Smooth muscle cell (in vitro differentiated cells): ENCODE results near the gene NFE2L1. TPM values are rescaled to one million over a fixed set of nuclear protein-coding genes. Genes with fewer than 3 reads are reported as not detected.

Experiments used
- DNase-seq: peaks from one replicate; lab custom pipeline; 2025; ENCODE audit not compliant: unreplicated experiment; lab: John Stamatoyannopoulos, UW
- H2AFZ ChIP-seq: fragments of 200-600 bp; sonication (generic); 2 replicates; pipeline ENCODE4 v1.6.0; 2016; ENCODE audit warnings: antibody characterized with exemption, low read depth, mild to moderate bottlenecking
- H3F3A ChIP-seq: fragments of 200-600 bp; sonication (generic); 2 replicates; pipeline ENCODE4 v1.6.0; 2017; ENCODE audit warnings: antibody characterized with exemption, low read depth
- H3K27ac ChIP-seq: fragments of 200-600 bp; sonication (generic); 2 replicates; pipeline ENCODE4 v1.5.1; 2016; ENCODE audit warnings: low read depth, mild to moderate bottlenecking
- H3K27me3 ChIP-seq: fragments of 200-600 bp; sonication (generic); 2 replicates; pipeline ENCODE4 v1.6.1; 2016; ENCODE audit warnings: low read depth, mild to moderate bottlenecking
- H3K36me3 ChIP-seq: fragments of 200-600 bp; sonication (generic); 2 replicates; pipeline ENCODE4 v1.5.1; 2016; ENCODE audit warnings: low read depth
- H3K4me1 ChIP-seq: fragments of 200-600 bp; sonication (generic); 2 replicates; pipeline ENCODE4 v1.5.1; 2016; ENCODE audit warnings: low read depth
- H3K4me2 ChIP-seq: fragments of 200-600 bp; sonication (generic); 2 replicates; pipeline ENCODE4 v1.6.0; 2016; ENCODE audit warnings: mild to moderate bottlenecking
- H3K4me3 ChIP-seq: fragments of 200-600 bp; sonication (generic); 2 replicates; pipeline ENCODE4 v1.5.1; 2016; ENCODE audit warnings: mild to moderate bottlenecking
- H3K79me2 ChIP-seq: fragments of 200-600 bp; sonication (generic); 2 replicates; pipeline ENCODE4 v1.6.0; 2016; ENCODE audit warnings: low read depth, mild to moderate bottlenecking
- H3K9ac ChIP-seq: fragments of 200-600 bp; sonication (generic); 2 replicates; pipeline ENCODE4 v1.6.0; 2016; ENCODE audit warnings: low read depth
- H3K9me3 ChIP-seq: fragments of 200-600 bp; sonication (generic); replicated peaks from 2 replicates; pipeline ENCODE4 v1.5.1; 2016; ENCODE audit warnings: low read depth
- H4K20me1 ChIP-seq: fragments of 200-600 bp; sonication (generic); 2 replicates; pipeline ENCODE4 v1.6.0; 2016; ENCODE audit warnings: low read depth
- WGBS: methylation state at CpG from one replicate; pipeline ENCODE4 v1.1.7; 2016; ENCODE audit warnings: low lambda C conversion rate; 5-methylcytosine and 5-hydroxymethylcytosine counted together
- polyA plus RNA-seq: library from polyadenylated mRNA; unstranded; fragments of >200 nt; fragmentation: Nextera tagmentation; extraction: Ambion mirVana; gene quantifications from 2 replicates; pipeline ENCODE4 v1.2.1, GENCODE V29; 2016
- total RNA-seq: library from RNA; depleted of rRNA; stranded (reverse); fragments of >200 nt; gene quantifications from 2 replicates; pipeline ENCODE4 v1.2.3, GENCODE V29; 2014
- TF ChIP-seq, protein P1 (sequence below): fragments of 200-600 bp; sonication (generic); IDR thresholded peaks from 2 replicates; pipeline ENCODE4 v1.5.1; 2017; ENCODE audit warnings: borderline replicate concordance, mild to moderate bottlenecking, antibody characterized with exemption; ENCODE audit not compliant: insufficient read depth, poor library complexity, severe bottlenecking

NFE2L1 gene
- total and polyA plus RNA-seq, 2 experiments from 2014 or later = 61.0 to 103 TPM

DNA sequence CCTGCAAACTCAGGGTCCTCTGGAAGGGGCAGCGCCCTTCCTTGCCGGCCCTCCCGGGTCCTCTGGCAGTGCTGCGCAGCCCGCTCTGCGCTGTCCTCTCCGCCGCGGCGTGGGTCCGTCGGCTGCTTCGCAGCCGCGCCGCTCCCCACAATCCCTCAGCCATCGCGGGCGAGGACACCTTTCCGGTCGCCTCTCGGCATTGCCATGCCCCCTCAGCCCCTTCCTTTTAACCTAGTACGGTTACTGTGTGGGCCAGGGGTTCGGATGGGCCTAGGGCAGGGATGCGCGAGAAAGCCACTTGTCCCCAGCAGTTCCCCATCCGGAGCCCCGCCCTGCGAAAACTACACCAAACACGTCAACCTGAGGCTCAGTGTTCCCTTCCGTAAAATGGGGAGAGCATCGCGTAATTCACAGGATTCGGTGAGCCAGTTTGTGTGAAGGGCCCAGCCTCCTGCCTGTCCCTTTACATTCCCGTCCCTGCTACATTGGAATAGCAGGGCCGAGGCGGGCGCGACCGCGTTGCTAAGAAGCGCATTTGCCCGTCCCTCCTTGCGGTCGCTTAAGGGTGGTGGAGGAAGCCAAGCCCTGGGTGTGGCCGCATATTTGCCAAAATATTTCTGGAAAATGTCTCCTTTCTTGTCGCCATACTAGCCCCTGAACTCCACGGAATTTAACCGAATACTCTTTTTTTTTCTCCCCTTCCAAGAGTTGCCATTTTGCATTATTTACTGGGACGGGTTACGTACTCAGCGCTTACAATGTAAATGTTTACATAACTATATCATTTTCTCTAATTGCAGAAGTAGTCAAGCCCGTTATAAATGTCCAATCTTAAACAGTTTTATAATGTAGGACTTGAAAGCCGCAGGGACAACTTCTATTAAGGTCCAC lies 23.8 kb upstream of the NFE2L1 start:
- H4K20me1 ChIP-seq = no peaks in the 10 kb centered on the region
- 3% methylated on average over 49 of the region's 54 CpGs for WGBS
- H3K27ac ChIP-seq = peak overlapping the region; percentile 78
- H3K4me2 ChIP-seq = peak overlapping the region; percentile 94
- no peaks in the 10 kb centered on the region for H3K9me3 ChIP-seq
- no peaks in the 10 kb centered on the region for H3K27me3 ChIP-seq
- H3K79me2 ChIP-seq = no peaks in the 10 kb centered on the region
- H2AFZ ChIP-seq = peak overlapping the region; percentile 81
- H3F3A ChIP-seq = peaks cover 4% of the 10 kb centered on the region
- DNase-seq = no peak
- H3K4me1 ChIP-seq = peaks cover 29% of the 10 kb centered on the region
- peak overlapping the region; percentile 59 for H3K4me3 ChIP-seq
- H3K36me3 ChIP-seq = no peaks in the 10 kb centered on the region
- TF ChIP-seq, protein P1, sequence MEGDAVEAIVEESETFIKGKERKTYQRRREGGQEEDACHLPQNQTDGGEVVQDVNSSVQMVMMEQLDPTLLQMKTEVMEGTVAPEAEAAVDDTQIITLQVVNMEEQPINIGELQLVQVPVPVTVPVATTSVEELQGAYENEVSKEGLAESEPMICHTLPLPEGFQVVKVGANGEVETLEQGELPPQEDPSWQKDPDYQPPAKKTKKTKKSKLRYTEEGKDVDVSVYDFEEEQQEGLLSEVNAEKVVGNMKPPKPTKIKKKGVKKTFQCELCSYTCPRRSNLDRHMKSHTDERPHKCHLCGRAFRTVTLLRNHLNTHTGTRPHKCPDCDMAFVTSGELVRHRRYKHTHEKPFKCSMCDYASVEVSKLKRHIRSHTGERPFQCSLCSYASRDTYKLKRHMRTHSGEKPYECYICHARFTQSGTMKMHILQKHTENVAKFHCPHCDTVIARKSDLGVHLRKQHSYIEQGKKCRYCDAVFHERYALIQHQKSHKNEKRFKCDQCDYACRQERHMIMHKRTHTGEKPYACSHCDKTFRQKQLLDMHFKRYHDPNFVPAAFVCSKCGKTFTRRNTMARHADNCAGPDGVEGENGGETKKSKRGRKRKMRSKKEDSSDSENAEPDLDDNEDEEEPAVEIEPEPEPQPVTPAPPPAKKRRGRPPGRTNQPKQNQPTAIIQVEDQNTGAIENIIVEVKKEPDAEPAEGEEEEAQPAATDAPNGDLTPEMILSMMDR = no peak
- peak overlapping the region; percentile 55 for H3K9ac ChIP-seq

DNA sequence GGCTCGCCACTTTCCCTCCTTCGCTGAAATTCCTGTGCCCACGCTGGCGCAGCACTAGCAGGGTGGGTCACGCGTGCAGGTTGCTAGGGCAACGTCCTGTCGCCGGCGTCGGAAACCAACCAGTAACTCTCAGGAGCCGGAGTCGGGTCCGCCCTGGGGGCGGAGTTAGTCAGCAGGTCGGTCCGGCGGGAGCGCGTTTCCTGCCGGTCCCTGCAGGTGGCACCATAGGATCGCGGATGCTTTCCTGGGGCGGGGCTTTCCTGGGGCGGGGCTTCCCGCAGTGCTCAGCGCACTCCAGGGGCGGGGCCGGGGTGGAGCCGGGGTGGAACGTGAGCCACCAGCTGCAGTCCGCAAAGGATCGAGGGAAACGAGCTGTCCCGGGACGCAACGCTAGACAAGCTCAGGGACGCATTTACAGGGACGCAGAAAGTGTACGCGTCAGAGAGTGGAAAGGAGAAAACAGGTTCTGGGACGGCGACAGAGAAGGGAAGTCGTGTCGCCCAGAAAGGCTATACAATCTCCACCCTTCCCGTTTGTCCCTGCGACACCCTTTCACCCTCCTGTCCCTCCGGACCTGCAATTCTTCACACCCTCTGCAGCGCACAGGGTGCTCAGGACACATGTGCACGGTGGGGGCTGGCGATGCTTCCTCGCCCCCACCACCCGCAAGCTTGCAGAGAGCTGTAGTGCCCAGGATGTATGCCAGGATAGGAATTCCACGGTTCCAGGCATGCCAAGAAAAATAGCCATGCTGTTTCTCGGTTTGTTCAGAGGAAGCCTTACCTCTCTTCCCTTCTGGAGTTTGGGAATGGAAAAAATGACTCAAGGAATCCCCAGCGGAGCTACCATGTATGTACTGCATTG lies 22.9 kb upstream of the NFE2L1 start:
- WGBS = 1% methylated on average over 45 of the region's 56 CpGs
- Histone ChIP-seq H3K4me1 (peaks cover 29% of the 10 kb centered on the region), H3K27ac (peak overlapping the region; percentile 78), H3F3A (peaks cover 4% of the 10 kb centered on the region), H3K9ac (peak overlapping the region; percentile 31), H3K4me3 (peak overlapping the region; percentile 59), H4K20me1 (no peaks in the 10 kb centered on the region), H2AFZ (peak overlapping the region; percentile 19), H3K4me2 (peak overlapping the region; percentile 96), H3K36me3 (no peaks in the 10 kb centered on the region), H3K79me2 (no peaks in the 10 kb centered on the region), H3K9me3 (no peaks in the 10 kb centered on the region), H3K27me3 (no peaks in the 10 kb centered on the region)
- TF ChIP-seq, protein P1 = peak; percentile 95
- DNase-seq = peak; percentile 98

DNA sequence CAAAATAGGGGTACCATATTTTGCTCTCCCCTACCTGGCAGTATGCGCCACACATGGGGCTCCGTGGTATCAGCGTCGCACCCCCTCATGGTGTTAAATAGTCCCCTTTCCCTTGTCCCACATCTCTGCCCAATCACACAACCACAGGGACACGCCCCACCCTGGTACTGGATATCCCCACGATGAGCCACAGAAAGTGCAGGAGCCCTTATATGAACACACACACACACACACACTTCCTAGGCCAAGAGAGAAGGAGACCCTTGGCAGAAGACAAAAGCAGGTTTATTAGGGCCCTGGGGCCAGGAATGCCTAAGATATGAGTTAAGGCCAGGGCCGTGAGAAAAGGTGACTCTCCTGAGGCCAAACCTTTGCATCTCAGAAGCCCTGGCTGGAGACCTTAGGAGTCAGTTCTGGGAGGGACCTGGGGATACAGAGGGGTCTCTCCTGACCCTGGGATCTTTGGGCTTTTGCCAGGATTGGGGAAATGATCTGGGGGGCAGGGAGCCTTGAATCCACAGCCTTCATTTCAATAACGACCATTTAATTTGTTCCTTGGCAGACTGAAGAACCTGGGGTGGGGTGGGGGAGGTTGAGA lies 22.2 kb upstream of the NFE2L1 start:
- peak overlapping the region; percentile 96 for H3K4me2 ChIP-seq
- DNase-seq = no peak
- no peak overlapping the region for H2AFZ ChIP-seq
- WGBS = 50% methylated on average over 8 of the region's 8 CpGs
- peak overlapping the region; percentile 55 for H3K4me3 ChIP-seq
- TF ChIP-seq, protein P1 = no peak
- H3K9ac ChIP-seq = no peak overlapping the region
- H3F3A ChIP-seq = peaks cover 4% of the 10 kb centered on the region
- no peaks in the 10 kb centered on the region for H3K36me3 ChIP-seq
- peak overlapping the region; percentile 57 for H3K27ac ChIP-seq
- H4K20me1 ChIP-seq = no peaks in the 10 kb centered on the region
- H3K4me1 ChIP-seq = peaks cover 29% of the 10 kb centered on the region
- no peaks in the 10 kb centered on the region for H3K9me3 ChIP-seq
- H3K27me3 ChIP-seq = no peaks in the 10 kb centered on the region
- H3K79me2 ChIP-seq = no peaks in the 10 kb centered on the region
